Kidney capillary endothelial cell (primary cell): Measurements from ENCODE around the gene CNTN5.
"Not testable (repeated sequence)": the region's sequence is repeated elsewhere in the genome, so short reads cannot be mapped to it uniquely, and the experiment has no call there.

ENCODE experiments used
- DNase-seq: peaks from one replicate; pipeline ENCODE4 v3.0.0-alpha.2; 2018; ENCODE audit warnings: low spot score

CNTN5 gene

GRCh38 chr11:99020352-99021225 is at the start of gene CNTN5:
CNTN5 (plus strand) TSS chr11:99020949.
- peak; percentile 5 for DNase-seq

- no peak for DNase-seq
Measured at GRCh38 chr11:98979205-98979604, 41.5 kb upstream of the CNTN5 start.

- DNase-seq = peak; percentile 22
Measured at GRCh38 chr11:99015634-99016454, 4.9 kb upstream of the CNTN5 start.

GRCh38 chr11:99019696-99020095 is 1.1 kb upstream of the CNTN5 start:
- no peak for DNase-seq

GRCh38 chr11:99037057-99037456 is 16.3 kb downstream of the CNTN5 start:
- no peak for DNase-seq

- DNase-seq = no peak
Measured at GRCh38 chr11:99063331-99063730, 42.6 kb downstream of the CNTN5 start.

- no peak for DNase-seq
Measured at GRCh38 chr11:99065121-99065520, 44.4 kb downstream of the CNTN5 start.

- DNase-seq = no peak
Measured at GRCh38 chr11:99066618-99067317, 46.0 kb downstream of the CNTN5 start.

- DNase-seq = no peak
Measured at GRCh38 chr11:99068832-99069231, 48.1 kb downstream of the CNTN5 start.

- peak; percentile 23 for DNase-seq
Measured at GRCh38 chr11:99069856-99070444, 49.2 kb downstream of the CNTN5 start.

GRCh38 chr11:99079576-99079975 is 58.8 kb downstream of the CNTN5 start:
- DNase-seq = no peak

GRCh38 chr11:99080154-99080553 is 59.4 kb downstream of the CNTN5 start:
- no peak for DNase-seq

GRCh38 chr11:99098258-99098657 is 77.5 kb downstream of the CNTN5 start:
- no peak for DNase-seq

GRCh38 chr11:99098751-99099150 is 78.0 kb downstream of the CNTN5 start:
- no peak for DNase-seq

GRCh38 chr11:99117603-99118002 is 96.9 kb downstream of the CNTN5 start:
- DNase-seq = no peak

GRCh38 chr11:99133862-99134261 is 113.1 kb downstream of the CNTN5 start:
- not testable (repeated sequence) for DNase-seq

- DNase-seq = no peak
Measured at GRCh38 chr11:99135508-99135907, 114.8 kb downstream of the CNTN5 start.

- no peak for DNase-seq
Measured at GRCh38 chr11:99142237-99142636, 121.5 kb downstream of the CNTN5 start.

- no peak for DNase-seq
Measured at GRCh38 chr11:99148352-99148751, 127.6 kb downstream of the CNTN5 start.

- no peak for DNase-seq
Measured at GRCh38 chr11:99154277-99154676, 133.5 kb downstream of the CNTN5 start.

- no peak for DNase-seq
Measured at GRCh38 chr11:99160447-99160846, 139.7 kb downstream of the CNTN5 start.

- no peak for DNase-seq
Measured at GRCh38 chr11:99162819-99163218, 142.1 kb downstream of the CNTN5 start.
